ENCODE measurements around the gene EXD3.
"Not testable (repeated sequence)": the region's sequence is repeated elsewhere in the genome, so short reads cannot be mapped to it uniquely, and the experiment has no call there.

The EXD3 gene

GRCh38 chr9:137393176-137394150 lies 29.5 kb downstream of the EXD3 start:
- DNase-seq (ENCODE audit: low spot score), result no peak

GRCh38 chr9:137392232-137393007 lies 30.5 kb downstream of the EXD3 start:
- DNase-seq (ENCODE audit: low spot score), result no peak

GRCh38 chr9:137391411-137391754 lies 31.6 kb downstream of the EXD3 start:
- no peak for DNase-seq (ENCODE audit: low spot score)

- no peak for DNase-seq (ENCODE audit: low spot score)
Observed at GRCh38 chr9:137390553-137391410, 32.2 kb downstream of the EXD3 start.

- DNase-seq (ENCODE audit: low spot score), result no peak
Observed at GRCh38 chr9:137389428-137389746, 33.6 kb downstream of the EXD3 start.

- DNase-seq (ENCODE audit: low spot score), result no peak
Observed at GRCh38 chr9:137388589-137389427, 34.2 kb downstream of the EXD3 start.

GRCh38 chr9:137387891-137388560 lies 34.9 kb downstream of the EXD3 start:
- DNase-seq (ENCODE audit: low spot score), result no peak

GRCh38 chr9:137387114-137387890 lies 35.7 kb downstream of the EXD3 start:
- DNase-seq (ENCODE audit: low spot score), result no peak

GRCh38 chr9:137386507-137387113 lies 36.4 kb downstream of the EXD3 start:
- DNase-seq (ENCODE audit: low spot score), result not testable (repeated sequence)

- no peak for DNase-seq (ENCODE audit: low spot score)
Observed at GRCh38 chr9:137385061-137385655, 37.8 kb downstream of the EXD3 start.

GRCh38 chr9:137383784-137384756 lies 38.9 kb downstream of the EXD3 start:
- no peak for DNase-seq (ENCODE audit: low spot score)

GRCh38 chr9:137383081-137383783 lies 39.7 kb downstream of the EXD3 start:
- DNase-seq (ENCODE audit: low spot score), result no peak

- DNase-seq (ENCODE audit: low spot score), result no peak
Observed at GRCh38 chr9:137382444-137383080, 40.4 kb downstream of the EXD3 start.

- no peak for DNase-seq (ENCODE audit: low spot score)
Observed at GRCh38 chr9:137381501-137382443, 41.2 kb downstream of the EXD3 start.

- DNase-seq (ENCODE audit: low spot score), result no peak
Observed at GRCh38 chr9:137380606-137381005, 42.4 kb downstream of the EXD3 start.

- no peak for DNase-seq (ENCODE audit: low spot score)
Observed at GRCh38 chr9:137380171-137380570, 42.8 kb downstream of the EXD3 start.

All from AG08395 (cell line).